HG03039 (cell line): ENCODE results near the gene SLAMF7.

Experiments
- ATAC-seq: cut with Tn5 transposase; IDR thresholded peaks from one replicate; pipeline ENCODE4 v1.9.1; 2021; ENCODE audit warnings: mild to moderate bottlenecking, moderate library complexity; ENCODE audit not compliant: unreplicated experiment

SLAMF7 gene

GRCh38 chr1:160744852-160745520, 5.9 kb downstream of the SLAMF7 start:
- no peak for ATAC-seq

- no peak for ATAC-seq
Measured at GRCh38 chr1:160745551-160745950, 6.5 kb downstream of the SLAMF7 start.

GRCh38 chr1:160746836-160747500, 7.9 kb downstream of the SLAMF7 start:
- no peak for ATAC-seq

GRCh38 chr1:160747717-160748116, 8.7 kb downstream of the SLAMF7 start:
- ATAC-seq = no peak

- no peak for ATAC-seq
Measured at GRCh38 chr1:160748181-160748877, 9.3 kb downstream of the SLAMF7 start.

GRCh38 chr1:160748878-160749269, 9.8 kb downstream of the SLAMF7 start:
- ATAC-seq = no peak

GRCh38 chr1:160750608-160751007, 11.6 kb downstream of the SLAMF7 start:
- no peak for ATAC-seq

- ATAC-seq = no peak
Measured at GRCh38 chr1:160752406-160752805, 13.4 kb downstream of the SLAMF7 start.

GRCh38 chr1:160752924-160753323, 13.9 kb downstream of the SLAMF7 start:
- no peak for ATAC-seq

- no peak for ATAC-seq
Measured at GRCh38 chr1:160753594-160753993, 14.5 kb downstream of the SLAMF7 start.

- no peak for ATAC-seq
Measured at GRCh38 chr1:160755461-160755860, 16.4 kb downstream of the SLAMF7 start.

- no peak for ATAC-seq
Measured at GRCh38 chr1:160755911-160756848, 17.1 kb downstream of the SLAMF7 start.

- no peak for ATAC-seq
Measured at GRCh38 chr1:160756849-160757201, 17.8 kb downstream of the SLAMF7 start.

GRCh38 chr1:160758521-160758920, 19.5 kb downstream of the SLAMF7 start:
- no peak for ATAC-seq

- no peak for ATAC-seq
Measured at GRCh38 chr1:160759740-160760139, 20.7 kb downstream of the SLAMF7 start.

GRCh38 chr1:160761046-160761445, 22.0 kb downstream of the SLAMF7 start:
- ATAC-seq = no peak

GRCh38 chr1:160761886-160762285, 22.8 kb downstream of the SLAMF7 start:
- ATAC-seq = no peak

- ATAC-seq = no peak
Measured at GRCh38 chr1:160763993-160764392, 24.9 kb downstream of the SLAMF7 start.

- ATAC-seq = peak; percentile 49
Measured at GRCh38 chr1:160767395-160768294, 28.6 kb downstream of the SLAMF7 start.

- ATAC-seq = peak; percentile 45
Measured at GRCh38 chr1:160768295-160768657, 29.2 kb downstream of the SLAMF7 start.
